T1000 (cell line): ENCODE results near the gene FANK1.

Experiments
- DNase-seq: peaks from one replicate; lab custom pipeline; 2025; ENCODE audit warnings: mixed read lengths; lab: John Stamatoyannopoulos, UW

Gene FANK1

DNA sequence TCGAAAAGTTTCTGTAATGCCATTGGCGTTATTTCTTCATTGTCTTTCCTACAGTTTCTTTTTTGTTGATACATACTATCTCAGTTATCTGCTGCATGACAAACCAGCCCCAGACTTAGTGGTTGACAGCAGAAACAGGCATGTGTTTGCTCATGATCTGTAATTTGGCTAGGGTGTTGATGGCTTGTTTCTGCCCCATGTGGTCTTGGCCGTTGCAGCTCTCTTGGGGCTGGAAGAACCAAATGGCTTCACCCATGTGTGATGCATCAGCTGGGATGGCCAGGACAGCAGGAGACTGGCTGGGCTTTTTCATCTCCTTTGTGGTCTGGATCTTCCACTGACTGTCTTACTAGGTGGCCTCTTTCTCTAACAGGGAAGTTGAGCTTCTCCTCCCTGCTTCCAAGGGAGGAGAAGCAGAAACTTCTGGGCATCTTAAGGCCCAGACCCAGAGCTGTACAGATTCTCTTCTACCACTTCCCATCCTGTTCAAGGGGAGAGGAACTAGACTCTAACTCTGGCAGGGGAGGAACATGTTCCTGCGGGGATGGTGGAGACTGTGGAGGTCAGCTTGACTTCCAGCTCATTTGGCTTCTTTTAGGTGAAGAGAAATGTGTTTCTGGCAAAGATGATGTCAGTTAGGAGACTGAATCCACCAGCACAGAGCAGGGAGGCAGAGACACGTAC is 89.3 kb downstream of the FANK1 start:
- no peak for DNase-seq

DNA sequence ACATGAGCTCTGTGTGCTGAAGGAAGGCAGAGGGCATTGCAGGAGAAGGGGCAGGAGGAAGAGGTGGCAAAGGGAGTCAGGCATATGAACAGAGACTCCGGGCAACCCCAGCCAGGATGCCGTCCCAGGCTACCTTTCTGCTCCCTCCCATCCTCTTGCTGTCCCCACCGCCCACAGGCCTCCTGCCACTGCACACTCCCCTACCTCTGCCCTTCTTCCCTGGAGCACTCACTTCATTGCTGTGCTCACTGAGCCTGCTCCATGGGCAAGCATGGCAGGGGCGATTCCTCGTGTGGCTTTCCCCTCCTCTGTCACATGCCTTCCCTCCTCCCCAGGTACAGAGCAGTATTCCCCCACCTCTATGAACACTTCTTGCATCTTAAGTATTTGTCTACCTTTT is 93.4 kb downstream of the FANK1 start:
- DNase-seq = no peak

DNA sequence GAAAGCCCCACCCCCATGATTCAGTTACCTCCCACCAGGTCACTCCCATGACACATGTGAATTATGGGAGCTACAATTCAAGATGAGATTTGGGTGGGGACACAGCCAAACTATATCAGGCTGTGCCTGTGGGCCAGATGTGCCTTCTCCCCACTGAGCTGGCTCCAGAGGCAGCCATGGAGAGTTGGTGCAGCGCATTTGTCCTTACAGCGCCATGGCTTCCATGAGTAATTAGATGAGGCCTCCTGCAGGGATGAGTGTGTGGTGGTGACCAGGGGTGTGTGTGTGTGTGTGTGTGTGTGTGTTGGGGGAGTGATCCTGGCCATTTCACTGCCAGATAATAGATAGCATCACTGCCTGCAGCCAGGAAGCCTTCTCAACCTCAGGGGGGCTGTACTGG is 94.6 kb downstream of the FANK1 start:
- no peak for DNase-seq

DNA sequence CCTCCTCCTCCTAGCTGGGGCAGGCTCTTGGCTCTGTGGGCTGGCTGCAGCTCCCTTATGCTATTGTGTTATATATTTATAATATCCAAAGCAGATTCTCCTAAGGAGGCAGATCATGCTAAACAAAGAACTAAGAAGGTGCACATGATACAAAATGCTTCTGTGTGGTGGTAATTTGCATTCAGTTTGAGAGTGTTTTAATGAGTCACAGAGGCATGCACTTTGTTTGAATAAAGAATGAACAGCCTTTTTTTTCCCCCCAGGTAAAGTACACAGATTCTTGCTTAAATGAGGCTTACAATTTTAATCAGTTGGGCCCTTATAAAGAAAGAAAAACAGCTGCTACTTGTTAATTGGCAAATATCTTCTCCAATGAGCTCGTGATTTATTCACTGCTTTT is 95.0 kb downstream of the FANK1 start:
- no peak for DNase-seq

DNA sequence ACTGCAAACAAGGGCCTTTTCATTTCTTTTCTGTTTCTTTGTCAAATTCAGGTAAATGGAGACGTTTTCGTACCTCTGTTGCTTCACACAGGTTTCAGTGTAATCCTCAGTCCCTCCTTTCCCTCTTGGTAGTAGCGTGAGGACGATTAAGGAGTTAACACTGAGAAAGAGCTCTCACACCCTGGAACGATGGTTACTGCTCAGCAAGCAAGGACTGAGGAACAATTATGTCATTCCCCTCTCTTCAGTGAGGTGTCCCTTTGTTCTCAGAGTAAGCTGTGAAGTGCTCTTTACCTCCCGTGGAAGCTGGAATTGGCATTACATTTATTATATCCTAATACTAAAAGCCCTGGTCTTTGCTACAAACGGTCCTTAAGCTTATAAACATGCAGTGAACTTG is 95.9 kb downstream of the FANK1 start:
- DNase-seq = no peak

DNA sequence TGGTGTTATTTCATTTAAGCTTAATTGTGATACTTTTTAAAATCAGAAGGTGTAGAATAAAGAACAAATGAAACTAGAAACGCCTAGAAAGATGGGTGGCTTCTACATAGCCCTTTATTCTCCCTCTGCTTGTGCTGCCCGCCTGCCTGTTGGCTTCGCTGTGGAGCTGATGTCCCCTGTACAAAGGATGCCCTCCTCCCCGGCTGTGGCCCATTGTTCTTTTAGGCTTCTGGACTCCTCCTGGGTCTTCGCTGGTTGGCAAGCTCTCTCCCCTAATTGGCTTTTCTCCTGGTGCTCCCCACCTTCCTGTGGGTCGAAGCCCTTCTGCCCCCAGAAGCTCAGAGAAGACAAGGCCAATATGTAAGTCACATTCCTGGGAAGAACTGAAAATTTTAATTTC is 98.2 kb downstream of the FANK1 start:
- no peak for DNase-seq

DNA sequence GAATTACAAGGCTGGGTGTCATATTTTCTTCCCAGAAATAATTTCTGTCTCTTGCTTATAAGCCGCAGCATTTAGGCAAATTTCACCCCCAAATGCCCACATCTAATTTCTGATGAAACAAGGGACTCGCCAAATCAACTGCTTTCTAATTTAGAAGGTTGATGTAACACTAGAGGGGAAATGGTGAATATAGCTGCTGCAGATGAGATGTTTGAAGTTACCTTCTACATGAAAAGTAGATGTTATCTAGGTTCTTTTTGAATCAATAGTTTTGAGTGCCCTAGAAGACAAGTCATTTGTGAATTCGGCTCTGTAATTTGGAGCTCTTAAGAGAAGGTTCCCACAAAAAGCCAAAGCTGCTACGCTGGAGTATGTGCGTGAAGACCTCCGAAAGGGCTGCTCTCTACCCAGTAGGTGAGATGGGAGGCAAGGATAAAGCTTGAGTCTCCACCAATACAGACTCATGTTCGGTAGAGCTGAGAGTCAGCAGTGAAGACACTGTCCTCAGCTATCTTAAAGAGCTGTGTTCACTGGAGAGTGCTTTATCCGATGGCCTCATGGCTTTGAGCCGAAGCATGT is 99.5 kb downstream of the FANK1 start:
- no peak for DNase-seq

DNA sequence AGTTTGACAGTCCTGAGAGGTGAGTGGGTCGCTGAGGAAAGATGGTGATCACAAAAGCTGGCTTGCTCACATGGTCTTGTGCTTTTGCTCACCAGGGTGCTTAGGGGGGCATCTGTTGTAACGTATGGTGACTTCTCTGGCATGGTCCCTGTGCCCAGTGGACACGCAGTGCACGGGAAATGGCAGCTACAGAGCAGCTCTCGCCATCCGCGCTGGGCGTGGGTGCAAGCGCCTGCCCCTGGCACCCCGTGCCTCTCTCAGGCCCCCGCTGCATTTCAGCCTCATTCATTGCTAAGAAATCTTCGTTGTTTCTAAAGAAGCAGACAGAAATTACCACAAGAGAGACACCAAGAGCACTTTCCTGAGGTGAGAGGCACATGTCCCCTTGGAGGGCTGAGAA is 101.2 kb downstream of the FANK1 start:
- no peak for DNase-seq

DNA sequence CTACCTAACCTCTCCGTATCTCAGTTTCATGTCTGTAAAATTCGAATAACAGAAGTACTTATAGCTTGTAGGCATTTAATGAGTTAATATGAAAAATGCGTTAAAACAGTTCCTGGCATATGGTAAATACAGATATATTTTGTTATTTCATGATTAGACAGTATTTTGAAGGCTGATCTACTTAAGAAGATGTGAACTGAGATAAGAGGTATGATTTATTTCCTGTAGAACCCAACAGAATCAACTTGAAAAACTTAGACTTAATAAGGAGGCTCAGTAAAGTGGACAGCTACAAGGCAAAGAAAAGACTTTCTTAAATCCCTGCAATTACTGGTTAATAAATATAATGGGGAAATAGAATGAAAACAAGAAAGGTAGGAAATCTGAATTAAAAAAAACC is 103.3 kb downstream of the FANK1 start:
- DNase-seq = no peak

DNA sequence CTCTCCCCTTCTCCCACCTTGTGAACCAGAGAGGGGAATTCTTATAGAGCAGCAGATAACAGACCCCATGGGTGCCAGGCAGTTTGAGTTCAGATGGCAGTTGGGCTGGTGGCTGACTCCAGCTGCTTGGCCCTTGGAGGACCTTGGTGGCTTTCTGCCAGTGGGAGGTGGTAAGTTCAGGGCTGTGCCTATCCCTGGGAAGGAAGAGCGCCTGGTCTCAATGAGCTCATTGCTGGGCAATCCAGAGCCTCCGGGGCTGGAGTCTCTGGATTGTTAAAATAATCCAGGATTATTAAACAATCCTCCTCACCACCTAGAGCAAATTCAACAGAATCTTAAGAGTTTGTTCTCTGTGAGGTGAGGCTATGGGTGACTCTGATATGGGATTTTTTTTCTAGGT is 105.2 kb downstream of the FANK1 start:
- DNase-seq = no peak

DNA sequence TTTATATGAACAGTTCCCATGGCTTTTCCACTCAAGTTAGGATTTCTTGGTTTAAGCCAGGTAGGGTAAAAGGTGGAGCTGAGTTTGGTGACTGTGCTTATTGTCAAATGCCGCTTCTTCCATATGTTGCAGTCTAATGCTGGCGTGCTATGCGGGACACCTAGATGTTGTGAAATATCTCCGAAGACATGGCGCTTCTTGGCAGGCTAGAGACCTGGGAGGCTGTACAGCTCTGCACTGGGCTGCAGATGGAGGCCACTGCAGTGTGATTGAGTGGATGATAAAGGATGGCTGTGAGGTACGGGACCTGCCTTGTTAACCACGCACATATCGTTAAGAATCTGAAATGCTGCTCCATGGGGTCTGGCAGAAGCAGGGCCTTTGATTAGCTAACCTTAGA is 108.4 kb downstream of the FANK1 start:
- no peak for DNase-seq

DNA sequence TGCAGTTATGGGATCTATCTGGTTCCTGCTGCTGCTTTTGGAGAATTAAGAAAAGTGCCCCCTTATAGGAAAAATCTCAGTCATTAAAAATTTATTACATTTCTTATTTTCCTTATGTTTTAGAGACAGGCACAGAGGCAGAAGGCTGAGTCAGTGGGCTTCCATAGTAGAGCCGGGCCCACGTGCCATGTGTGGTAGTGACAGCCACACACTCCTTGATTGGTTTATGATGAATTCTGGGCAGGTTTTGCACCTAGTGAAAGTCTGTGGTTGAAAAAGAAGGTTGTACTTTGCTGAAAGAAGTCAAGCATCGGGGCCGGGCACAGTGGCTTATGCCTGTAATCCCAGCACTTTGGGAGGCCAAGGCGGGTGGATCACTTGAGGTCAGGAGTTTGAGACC is 109.9 kb downstream of the FANK1 start:
- DNase-seq = no peak

DNA sequence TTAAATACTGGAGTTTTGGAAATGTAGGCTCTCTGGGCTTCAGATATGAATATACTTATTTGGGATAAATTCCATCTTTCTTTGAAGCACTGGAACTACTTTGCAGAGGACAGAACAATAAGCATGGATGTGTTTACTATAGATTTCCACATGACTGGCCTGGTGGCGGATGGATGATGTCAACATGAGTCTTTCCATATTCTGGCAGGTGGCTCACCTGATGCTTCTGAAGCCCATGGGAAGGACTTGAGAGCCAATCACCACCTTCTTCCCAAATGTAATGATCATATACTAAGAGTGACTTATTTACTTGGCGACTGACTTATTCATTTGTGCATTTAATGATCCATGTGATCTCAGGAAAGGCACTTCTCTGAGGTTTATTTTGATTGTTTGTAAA is 110.5 kb downstream of the FANK1 start:
- no peak for DNase-seq

DNA sequence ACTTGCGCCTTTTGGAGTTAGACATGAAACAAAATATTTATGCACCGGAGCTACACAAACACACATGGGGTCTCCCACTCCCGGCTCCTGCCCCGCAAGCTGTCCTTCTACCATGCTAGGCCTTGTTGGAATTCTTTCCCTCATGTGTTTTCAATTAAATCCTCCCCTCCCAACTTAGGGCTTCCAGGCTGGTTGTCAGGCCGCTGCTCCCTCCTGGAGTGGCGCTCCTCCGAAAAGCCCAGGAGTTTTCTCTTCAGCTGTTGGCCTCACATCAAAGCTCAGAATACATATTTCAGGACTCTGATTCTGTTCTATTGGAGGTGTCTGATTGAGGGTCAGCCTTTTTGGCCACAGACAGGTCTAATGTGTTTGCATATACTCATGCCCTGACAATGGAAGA is 113.3 kb downstream of the FANK1 start:
- DNase-seq = no peak

DNA sequence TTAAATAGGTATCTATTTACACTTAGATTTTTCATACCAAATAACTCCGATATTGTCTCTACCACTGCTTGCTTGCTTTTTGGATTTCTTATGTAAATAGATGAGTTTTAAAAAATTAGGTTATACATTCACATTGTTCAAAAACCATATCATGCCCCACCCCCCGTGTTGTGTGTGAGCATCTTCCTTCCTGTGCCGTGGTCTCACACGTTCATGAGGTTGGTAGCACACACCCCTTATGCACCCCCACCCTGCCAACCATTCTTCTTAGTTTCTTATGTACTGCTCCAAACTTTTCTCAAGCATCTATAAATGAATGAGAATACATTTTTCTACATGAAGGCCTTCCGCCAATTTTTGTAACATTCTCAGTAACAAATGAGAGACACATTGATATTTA is 115.6 kb downstream of the FANK1 start:
- DNase-seq = no peak

DNA sequence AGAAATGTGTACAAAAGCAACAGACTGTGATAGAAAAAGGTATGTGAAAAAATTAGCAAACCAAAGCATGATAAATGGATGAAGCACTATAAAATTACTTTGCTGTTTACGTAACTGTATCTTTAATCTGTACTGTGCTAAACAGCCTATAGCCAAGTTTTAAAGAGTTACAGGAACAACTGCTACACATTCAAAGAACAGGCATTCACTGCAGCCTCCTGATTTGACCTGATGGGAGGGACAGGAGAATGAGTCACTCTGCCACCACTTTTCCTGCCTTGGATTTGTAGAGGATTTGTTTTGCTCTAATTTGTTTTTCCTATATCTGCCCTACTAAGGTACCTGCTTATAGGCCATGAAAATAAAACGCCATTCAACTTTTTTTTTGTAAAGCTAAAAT is 116.1 kb downstream of the FANK1 start:
- DNase-seq = no peak

DNA sequence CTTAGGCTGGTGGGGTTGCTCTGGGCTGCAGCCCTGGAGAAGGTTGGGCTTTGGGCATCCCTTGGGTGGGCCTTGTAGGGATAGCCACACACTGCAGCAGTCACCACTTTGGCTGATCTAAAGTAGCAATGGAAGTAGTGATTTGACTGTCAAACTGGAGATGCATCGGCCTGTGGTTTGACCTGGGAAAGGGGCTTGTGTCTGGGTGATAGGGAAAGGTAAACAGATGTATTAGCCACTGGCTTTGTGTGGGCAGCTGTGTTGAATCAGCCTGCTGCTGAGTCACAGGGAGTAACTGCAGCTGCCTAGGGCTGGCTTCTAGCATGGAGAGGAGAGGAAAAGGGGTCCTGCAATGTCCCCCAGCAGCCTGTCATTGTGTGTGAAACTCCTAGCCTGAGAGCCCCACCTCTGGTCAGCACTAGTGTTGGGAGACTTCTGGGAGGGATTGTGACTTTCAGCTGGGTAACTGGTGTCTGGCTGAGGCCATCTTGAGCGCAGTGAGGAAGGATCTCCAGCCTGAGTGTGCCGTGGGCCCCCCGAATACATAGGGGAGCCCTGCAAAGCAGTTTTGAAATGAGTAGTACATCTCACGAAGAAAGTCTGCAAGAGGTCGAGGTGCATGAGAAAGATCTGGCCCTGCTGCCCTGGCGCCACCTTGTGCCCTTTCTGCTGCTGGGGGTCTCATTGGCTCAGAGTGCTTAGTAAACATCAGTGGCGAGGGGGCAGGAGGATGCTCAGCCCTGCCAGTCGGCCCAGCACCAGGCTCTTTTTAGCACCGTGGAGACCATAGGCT is 117.3 kb downstream of the FANK1 start:
- peak; percentile 46 for DNase-seq

DNA sequence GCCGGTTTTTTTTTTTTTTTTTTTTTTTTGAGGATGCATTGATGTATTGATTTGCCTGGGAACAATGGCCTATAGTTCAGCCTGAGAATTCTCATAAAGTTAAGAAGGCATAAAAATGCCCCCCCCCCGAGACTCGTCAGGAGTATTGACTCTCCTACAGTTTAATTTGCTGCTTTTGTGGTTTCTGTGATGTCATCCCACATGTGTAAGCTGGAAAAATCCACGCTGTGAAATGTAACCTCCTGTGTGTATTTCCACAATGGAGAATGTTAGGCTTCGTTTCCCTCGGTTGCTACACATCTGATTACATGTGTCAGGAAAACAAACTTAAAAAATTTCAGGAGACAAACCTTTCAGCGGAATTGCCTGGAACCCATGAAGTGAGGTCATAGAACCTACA is 117.9 kb downstream of the FANK1 start:
- no peak for DNase-seq

DNA sequence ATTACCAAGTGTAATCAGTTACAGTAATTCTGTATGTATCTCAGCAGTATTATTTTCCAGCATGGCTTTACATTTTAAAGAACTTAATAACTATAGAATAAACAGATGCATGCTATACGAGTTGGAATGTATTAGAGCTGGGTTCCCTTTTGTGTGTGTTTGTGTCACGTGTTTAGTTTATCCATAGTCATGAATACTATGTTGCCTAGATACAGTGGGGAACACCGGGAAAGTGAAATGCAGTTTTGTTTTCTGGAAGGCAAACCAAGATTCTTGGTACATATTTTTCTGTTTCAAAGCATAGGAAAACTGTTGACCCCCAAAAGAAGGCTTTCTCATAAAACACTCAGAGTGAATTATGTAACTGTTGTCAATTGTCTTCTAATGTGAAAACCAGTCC is 119.0 kb downstream of the FANK1 start:
- DNase-seq = no peak

DNA sequence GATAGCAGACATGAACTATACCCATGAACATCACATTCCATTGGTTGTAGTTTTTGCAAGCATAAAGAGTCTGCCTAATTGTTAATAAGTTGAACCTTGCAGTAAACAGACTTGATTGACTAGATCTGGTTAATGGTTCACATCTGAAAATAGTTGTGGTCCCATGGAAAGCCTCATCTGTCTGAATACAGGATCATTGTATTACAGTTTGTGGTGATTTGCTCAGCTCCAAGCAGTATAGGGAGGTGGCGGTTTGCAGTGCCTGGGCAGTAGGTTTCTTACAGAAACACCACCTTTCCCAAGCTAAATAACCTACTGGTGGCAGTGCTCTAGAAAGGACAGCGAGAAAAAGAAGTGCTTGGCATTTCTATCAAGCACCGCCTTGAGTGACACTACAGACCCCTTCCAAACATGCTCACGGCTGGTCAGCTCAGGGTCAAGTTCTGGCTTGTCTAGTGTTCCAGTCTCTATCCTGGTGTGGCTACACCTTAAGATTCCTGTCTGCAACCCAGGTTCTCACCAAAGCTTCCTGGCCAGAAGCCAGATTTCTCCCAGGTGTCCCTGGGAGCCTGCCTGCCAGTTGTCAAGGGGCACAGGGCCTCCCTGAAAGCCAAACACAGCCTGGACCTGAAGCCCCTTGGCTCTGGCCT is 119.9 kb downstream of the FANK1 start:
- DNase-seq = no peak

DNA sequence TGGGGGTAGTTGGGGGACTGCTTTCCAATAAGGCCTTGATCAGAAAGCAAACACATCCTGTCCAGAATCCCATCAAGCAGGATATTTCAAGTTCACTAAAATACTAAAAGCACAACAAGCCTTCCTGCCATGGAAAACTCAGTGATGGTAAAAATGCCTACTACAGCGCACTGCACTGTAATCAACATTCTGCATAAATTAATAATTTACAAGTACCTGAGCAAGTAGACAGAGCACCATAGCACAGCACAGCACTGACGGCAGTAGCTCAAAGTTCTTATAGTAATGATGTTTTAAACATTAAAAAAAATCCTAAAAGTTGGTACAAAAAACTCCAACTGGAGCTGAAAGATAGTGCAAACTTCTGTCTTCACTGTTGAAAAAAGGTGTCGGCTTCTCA is 120.5 kb downstream of the FANK1 start:
- no peak for DNase-seq

DNA sequence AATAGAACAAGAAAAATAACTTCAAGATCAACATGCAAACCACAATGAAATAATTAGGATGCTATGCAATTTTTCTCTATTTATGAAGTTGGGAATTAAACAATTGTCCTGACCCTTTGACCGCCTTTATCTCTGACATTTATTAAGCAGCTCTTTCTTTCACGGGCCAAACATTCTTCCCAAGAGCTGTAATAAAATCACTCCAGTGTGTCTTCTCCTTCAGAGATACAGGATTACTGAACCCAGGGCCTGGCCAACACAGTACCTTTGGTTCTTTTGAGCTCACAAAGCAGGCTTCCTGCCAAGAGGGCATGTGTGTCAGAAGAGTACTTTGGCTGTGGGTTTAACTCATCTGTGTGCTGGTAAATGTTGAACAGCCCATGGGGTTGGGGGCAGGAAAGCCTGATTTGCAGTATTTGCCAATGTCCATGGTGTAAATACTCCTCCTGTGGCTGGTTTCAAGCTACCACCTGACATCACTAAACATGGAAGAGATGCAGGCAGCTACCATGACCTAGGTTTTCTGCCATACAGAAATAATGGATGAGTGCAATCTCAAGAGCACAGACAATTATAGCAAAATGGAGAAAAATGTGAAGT is 121.7 kb downstream of the FANK1 start:
- no peak for DNase-seq
